HG02623 (cell line): Measurements from ENCODE around the gene TMEM163.
"Not testable (repeated sequence)": the region's sequence is repeated elsewhere in the genome, so short reads cannot be mapped to it uniquely, and the experiment has no call there.

Experiments
- ATAC-seq: cut with Tn5 transposase; IDR thresholded peaks from one replicate; pipeline ENCODE4 v1.9.1; 2021; ENCODE audit warnings: moderate library complexity; ENCODE audit not compliant: unreplicated experiment

The TMEM163 gene

DNA sequence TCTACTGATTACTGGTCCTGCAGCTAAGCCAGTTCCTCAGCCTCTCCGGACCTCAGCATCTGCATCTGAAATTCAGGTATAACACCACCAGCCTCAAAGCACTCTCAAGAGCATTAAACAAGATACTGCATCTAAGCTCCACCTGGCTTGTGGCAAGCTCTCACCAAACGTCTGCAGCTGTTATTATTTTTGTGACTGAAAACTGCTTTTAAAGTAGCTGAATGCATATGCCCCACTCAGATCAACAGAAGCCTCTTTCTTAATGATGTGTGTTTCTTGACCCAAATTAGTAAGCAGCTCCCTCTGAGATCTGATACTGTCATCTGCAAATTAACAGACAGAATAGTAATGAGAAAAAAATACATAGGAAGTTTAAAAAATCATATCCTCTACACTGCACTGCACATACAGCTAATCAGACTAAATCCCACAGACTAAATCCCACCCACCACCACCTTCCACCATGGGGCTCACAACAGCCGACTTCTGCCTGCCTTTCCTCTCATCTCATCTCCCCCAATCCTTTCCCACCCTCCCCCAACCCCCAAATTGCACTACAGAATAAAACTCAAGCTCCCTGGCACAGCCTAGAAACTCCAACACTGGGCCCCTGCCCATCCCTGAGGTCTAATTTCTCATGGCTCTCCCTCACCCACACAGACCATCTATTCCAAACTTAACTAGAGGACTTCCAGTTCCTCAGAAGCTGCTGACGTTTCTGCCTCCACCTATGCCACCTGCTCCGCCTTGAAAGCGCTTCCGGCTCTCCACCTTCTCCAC is 52.9 kb downstream of the TMEM163 start:
- no peak for ATAC-seq

DNA sequence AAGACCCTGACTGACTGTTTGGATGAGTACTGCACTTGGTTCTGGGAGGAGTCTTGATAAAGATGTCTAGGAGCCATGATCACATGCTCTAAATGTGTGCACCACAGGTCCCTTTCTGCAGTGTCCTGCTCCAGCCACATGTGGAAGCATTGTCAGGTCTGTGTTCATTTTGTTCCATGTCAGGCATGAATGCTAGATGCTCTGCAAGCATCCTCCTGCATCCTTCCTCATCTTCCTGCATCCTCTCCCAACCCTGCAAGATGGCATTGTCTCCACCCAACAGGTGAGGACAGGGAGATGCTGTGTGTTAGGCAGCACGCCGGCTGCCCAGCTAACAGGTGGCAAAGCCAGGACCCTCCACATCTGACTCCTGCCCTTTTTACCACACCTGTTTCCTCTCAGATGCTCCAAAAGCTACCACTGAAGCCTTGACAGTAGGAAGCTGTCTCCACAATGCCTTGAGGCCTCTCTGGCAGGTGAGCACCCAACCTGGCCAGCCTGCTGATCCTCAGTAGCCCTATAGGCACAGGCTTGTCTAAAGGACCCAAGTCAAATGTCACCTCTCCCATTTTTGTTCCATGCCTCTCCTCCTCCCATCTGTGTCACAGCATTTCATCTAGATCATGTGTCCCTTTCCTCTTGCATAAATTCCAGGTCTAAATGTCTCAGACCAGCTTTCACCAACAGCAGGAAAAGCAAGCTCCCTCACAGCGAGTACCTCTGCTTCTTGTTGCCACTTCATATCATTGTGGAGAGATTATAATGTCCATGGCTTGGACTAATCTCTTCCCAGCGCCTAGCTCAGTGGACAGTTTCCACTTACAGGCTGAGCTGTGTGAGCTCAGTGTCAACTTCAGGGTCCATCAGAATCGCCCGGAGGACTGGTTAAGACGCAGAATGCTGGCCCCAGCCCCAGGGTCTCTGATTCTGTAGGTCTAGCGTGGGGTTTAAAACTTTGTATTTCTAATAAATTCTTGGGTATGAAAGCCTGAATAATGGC is 55.0 kb downstream of the TMEM163 start:
- no peak for ATAC-seq

DNA sequence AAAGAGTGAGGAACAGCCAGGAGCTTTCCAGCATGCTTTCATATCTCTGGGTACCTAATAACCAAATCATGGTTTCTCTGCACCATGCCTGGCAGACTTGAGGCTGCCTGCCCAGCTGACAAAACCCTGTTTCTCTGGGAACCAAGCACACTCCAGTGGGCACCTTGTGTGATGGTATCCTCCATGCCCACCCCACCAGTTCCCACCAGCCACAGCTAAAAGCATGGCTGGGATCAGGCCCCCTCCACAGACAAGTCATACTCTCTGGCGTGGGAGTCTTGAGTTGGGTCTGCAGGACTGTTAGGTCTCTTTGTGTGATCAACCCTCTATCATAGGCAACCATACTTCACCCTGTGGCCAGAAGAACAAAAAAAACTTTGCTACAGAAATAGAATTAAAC is 56.0 kb downstream of the TMEM163 start:
- no peak for ATAC-seq

DNA sequence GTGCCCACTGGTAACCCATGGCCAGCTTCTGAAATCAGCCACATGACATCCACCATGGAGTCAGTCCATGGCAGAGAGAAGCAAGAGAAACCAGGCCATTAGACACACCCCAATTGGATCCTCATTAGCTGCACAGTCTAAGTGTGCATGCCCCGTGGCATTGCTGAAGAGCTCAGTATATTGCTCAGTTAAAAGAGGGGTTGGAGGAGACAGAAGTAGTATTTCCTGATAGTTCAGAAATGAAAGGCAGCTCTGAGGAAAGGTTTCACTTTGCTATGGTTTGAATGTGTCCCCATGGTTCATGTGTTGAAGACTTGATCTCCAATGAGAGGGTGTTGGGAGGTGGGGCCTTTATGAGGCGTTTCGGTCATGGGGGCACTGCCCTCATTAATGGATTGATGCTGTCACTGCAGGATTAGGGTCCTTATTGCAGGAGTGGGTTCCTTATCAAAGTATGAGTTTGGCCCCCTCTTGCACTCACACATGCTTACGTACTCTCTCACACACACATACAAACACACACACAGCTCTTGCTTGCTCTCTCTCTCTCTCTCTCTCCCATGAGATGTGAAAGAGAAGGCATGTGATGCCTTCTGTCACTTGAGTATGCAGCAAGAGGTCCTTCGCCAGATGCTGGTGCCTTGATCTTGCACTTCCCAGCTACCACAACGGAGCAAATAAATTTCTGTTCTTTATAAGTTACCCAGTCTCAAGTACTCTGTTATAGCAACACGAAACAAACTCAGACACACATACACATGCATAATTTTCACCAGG is 58.0 kb downstream of the TMEM163 start:
- no peak for ATAC-seq

DNA sequence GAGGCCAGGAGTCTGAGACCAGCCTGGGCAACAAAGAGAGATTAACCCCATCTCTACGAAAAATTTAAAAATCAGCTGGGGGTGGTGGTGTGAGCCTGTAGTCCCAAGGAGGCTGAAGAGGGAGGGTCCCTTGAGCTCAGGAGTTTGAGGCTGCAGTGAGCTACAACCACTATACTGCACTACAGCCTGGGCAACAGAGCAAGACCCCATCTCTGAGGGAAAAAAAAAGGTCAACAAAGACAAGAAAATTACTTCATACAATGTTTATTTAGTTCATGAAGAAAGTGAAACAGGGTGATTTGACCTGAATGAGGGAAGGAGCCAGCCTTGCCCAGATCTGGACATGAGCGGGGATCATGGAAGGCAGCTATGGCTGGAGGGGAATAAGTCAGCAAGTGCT is 59.1 kb downstream of the TMEM163 start:
- no peak for ATAC-seq

DNA sequence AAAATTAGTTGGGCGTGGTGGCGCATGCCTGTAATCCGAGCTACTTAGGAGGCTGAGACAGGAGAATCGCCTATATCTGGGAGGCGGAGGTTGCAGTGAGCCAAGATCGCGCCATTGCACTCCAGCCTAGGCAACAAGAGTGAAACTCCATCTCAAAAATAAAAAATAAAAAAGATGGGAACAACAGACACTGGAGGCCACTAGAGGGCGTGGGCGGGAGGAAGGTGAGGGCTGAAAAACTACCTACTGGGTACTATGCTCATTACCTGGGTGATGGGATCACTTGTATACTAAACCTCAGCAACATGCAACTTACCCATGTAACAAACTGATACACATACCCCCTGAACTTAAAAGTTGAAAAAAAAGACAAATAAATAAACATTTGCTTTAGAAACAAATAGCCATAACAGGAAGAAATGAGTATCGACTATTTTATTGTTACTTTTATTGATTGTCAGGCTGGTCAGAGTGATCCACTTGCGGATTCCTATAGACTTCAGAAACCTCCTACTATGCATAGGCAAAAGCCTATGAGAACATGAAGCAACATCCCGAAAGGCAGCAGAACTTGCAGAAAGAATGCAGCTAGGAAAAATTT is 61.0 kb downstream of the TMEM163 start:
- ATAC-seq = no peak

DNA sequence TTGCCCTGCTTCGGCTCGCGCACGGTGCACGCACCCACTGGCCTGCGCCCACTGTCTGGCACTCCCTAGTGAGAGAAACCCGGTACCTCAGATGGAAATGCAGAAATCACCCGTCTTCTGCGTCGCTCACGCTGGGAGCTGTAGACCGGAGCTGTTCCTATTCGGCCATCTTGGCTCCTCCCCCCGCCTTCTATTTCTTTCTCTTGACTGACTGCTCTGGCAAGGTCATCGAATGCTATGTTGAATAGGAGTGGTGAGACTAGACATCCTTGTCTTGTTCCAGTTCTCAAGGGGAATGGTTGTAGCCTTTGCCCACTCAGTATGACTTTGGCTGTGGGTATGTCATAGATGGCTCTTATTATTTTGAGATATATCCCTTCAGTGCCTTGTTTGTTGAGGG is 62.4 kb downstream of the TMEM163 start:
- ATAC-seq = not testable (repeated sequence)

DNA sequence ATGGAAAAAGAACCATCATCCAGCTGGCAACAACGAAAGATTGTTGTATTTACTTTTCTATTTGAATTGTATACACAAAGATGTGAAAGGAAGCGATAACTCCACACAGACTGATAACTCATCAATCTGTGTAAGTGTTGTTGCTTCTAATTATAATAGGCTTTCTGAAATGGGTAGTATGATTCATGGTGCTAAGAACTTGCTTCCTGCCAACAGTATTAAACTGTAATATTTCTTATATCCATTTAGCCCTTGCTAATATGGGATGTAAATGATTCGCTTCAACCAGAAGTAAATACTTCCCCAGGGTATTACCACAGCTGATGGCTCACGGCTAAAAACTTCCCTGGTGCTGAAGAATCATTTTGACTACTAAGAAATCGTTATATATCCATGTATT is 70.2 kb downstream of the TMEM163 start:
- no peak for ATAC-seq

DNA sequence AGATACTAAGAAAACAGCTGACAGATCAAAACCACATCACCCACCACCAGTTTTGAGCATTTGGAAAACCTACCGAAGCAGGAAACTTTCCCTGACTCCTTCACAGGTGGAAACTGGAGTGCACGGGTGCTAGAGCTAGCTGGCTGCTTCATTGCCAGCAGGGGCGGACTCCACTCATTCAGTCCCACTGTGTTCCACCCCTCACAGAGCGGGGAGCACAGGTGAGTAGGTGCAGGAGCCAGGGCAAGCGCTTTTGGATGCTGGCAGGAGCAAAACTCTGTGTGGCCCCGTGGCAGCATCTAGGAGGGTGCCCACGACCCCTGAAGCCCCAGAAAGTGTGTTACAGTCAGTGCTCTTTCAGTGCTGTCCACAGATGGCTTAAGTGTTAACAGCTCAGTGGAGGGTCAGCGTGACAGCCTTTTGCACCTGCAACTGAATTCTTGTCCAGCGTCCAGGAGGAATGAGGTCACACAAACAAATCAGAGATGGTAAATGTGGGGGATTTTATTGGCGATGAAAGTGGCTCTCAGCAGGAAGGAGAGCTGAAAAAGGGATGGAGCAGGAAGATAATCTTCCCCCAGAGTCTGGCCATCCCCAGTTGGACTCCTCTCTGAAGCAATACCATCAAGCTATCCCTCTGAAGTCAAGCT is 71.1 kb downstream of the TMEM163 start:
- ATAC-seq = no peak

DNA sequence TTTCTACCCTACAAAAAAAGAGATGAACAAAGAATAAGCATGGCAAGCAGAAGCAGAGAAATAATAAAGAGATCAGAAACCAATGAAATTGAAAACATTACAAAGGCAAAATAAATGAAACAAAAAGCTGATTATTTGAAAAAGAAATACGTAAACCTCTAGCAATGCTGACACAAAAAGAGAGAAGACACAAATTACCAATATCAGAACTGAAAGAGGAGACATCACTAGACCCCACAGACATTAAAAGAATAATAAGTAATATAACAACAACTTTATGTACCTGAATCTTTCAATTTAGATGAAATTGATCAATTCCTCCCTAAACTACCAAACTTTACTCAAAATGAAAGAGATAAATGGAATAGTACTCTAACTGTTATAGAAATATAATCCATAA is 75.9 kb downstream of the TMEM163 start:
- ATAC-seq = no peak

DNA sequence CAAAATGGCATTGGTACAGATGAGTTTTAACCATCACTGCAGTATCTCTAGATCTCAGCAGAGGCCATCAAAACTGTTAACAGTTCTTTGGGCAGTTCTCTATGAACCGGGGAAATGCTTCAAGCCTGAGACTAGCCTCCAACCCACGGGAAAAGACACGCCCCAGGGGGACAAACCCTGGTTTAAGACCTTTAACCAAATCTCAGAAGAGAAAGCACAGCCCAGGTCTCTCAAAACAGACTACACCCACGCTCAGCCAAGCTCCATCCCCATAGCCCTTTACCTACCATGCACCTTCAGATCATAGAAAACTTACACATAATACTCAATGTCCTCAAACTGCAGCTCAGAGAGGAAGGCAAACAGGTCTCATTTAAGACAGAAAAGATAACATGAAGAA is 78.3 kb downstream of the TMEM163 start:
- ATAC-seq = peak; percentile 47

DNA sequence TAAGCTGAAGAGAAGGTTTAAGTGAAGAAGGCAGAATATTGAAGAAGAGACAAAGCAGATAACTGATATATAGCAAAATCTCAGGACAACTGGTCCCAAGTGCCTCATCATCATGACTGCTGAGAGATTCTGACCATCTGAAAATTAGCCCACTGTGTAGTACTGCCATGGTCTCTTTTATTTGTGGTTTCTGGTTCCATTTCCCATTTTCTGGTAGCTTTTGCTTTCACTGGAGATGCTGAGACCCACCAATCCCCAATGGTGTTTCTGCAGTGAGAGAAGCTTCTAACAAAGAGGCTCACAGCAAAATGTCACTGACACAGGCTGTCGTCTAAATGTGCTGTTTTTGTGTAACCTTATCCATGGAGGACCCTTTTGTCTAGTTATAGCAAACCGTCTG is 79.5 kb downstream of the TMEM163 start:
- ATAC-seq = no peak

DNA sequence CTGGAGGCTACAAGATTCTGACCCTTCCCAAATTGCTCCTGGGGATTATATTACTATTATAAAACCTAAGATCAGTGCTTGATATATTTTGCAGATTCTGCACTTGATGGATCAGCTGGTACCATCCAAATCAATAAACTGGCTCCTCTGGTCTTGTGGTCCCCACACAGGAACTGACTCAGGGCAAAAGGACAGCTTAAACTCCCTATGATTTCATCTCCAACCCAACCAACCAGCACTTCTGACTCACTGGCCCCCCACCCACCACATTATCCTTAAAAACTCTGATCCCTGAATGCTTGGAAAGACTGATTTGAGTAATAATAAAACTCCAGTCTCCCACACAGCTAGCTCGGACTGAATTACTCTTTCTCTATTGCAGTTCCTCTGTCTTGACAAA is 82.1 kb downstream of the TMEM163 start:
- ATAC-seq = no peak

DNA sequence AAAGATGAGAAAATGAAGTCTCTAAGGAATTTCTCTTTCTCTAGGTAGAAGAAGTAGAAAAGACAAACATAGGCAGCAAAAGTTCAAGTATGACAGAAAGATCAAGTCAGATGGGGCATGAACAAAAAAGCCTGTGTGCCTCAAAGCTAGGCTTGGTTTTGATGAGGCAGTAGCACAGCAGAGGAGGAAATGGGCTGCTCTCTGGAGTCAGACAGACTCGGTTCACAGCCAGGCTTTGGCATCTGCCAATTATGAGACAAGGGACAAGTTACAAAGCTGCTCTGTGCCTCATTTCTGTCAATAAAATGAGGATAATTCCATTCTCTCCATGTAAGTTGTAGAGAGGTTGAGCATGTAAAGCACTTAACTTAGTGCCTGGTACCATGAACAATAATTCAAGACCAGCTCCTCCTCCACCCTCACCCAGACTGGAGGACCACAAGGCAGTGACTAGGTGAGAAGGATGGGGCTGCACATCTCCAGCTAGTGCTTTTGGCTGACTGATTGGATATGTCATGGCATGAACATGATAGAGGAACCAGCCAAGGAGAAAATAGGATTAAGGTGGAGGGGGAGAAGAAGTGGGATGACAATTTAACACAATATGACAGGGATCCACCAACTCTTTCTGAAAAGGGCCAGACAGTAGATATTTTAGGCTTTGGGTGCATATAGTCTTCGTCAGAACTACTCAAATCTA is 84.6 kb downstream of the TMEM163 start:
- no peak for ATAC-seq

DNA sequence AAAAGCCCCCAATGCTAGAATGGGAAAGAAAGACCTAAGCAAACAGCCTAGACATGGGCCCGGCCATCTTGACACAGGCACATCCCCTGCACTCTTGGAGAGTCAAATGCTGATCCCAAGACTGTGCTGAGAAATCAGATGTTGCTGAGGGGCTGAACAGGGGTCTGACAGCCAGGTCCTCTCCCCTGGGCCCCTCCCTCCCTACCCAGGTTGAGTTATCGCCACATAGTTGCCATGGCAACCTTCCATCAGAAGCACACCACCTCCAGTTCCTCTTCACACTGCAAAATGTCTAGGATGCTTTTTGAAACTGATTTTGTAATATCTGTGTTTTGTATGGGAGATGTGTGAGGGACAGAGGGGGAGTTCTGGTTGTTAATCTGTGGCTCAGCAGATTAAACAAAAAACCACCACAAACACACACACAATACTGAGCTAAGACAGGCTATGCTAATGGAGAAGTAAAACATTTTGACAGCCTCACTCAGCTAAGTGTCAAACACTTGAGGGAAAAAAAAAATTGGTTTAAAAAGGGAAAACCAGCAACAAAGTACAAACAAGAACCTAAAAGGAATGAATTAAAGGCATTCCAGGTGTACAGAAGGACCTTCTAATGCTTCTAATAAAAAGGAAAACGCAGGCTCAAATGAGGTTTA is 88.2 kb downstream of the TMEM163 start:
- no peak for ATAC-seq

DNA sequence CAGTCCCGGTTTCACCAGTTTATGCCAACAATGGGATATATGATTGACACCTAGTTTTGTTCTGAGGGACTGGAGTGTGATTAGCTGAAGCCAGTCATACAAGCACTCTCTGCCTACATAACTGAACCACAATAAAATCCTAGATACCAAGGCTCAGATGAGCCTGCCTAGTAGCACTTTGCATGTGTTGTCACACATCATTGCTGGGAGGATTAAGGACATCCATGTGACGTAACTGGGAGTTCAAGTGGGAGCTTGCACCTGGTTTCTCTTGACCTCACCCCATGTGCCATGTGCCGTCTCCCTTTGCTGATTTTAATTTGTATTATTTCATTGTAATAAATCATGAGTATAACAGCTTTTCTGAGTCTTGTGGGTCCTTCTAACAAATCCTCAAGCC is 90.3 kb downstream of the TMEM163 start:
- no peak for ATAC-seq

DNA sequence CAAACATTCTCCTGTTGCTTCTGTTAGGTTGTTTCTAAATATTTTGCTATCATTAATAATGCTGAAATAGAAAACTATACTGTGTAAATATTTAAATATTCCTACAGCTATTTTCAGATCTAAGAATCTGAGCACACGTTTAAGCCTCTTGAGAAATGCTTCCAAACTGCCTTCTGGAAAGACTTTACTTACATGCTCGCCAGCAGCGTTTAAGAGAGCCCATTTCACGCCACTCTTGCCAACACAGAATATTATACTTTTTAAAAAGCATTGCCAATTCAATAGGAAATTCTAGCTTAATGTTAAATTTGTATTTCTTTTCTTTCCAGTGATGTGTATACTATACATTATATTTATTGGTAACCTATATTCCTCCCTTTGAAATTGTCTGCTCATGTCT is 92.0 kb downstream of the TMEM163 start:
- ATAC-seq = no peak

DNA sequence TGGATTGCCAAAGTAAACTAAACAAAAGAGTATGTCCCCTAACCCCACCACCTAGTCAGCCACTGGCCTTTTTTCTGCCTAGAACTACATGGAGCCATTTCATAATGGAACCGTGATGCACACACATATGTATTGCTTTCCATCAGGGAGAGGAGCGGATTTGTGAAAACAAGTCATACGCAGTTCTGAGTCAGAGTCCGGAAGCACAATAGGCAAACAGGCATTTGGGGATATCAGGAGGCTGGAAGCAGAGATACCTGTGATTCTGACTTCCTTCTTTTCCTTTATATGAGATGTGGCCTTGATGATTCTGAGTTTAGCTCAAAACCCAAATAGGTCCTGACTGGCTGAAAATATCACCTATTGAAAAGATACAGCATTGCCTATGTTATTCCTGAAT is 93.5 kb downstream of the TMEM163 start:
- ATAC-seq = no peak

DNA sequence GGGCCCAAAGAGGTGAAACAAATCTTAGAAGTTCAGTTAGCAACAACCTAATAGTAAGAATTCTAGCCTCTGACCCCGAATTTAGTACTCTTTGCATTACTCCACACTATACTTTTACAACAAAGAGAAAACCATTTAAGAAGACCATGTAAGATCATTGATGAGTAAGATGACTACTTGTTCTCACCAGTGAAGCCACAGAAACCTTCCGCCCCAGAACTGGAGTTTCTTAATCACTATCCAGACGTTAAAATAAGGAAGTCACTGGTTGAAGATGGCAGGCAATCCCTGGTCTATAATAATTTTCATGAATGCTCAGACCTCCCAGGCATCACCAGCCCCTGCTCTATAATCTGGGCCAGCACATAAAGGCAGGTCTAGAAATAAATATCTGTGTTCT is 95.0 kb downstream of the TMEM163 start:
- peak; percentile 90 for ATAC-seq
